ENCODE measurements around the gene KLRC3. TPM values are rescaled to one million over a fixed set of nuclear protein-coding genes. Genes with fewer than 3 reads are reported as not detected.
"Not testable (repeated sequence)": the region's sequence is repeated elsewhere in the genome, so short reads cannot be mapped to it uniquely, and the experiment has no call there.

Gene KLRC3
- total RNA-seq, 1 experiment from 2014 or later = not detected

- Mint-ChIP-seq H3K27me3 (ENCODE audit: unreplicated experiment) (no peaks in the 10 kb centered on the region), H3K27ac (ENCODE audit: unreplicated experiment) (peak overlapping the region; percentile 67), H3K9me3 (ENCODE audit: low read depth, unreplicated experiment) (no peaks in the 10 kb centered on the region), H3K4me3 (ENCODE audit: low read depth, unreplicated experiment) (peak overlapping the region; percentile 54), H3K36me3 (ENCODE audit: insufficient read depth, unreplicated experiment) (peaks cover 24% of the 10 kb centered on the region), H3K4me1 (ENCODE audit: low read depth, unreplicated experiment) (peaks cover 54% of the 10 kb centered on the region)
- CTCF ChIA-PET = no interaction called here
- TF ChIP-seq CTCF (IDR thresholded peaks at IDR 0.05; ENCODE audit: unreplicated experiment) = no peak
- intact Hi-C loops (cut with micrococcal nuclease; ENCODE audit: unreplicated experiment) = loop anchor here (10.0 kb wide), 2 partner anchors 134 to 306 kb away; partner anchors contain the start of gene STYK1
- BruUV-seq (replicated peaks) = no TSS peak
- no peak for DNase-seq
These were observed 51.9 kb downstream of the KLRC3 start for GRCh38 chr12:10368206-10369171.

GRCh38 chr12:10367714-10368113, 52.7 kb downstream of the KLRC3 start:
- Mint-ChIP-seq H3K4me1 (ENCODE audit: low read depth, unreplicated experiment) (peaks cover 50% of the 10 kb centered on the region), H3K4me3 (ENCODE audit: low read depth, unreplicated experiment) (peak overlapping the region; percentile 54), H3K27ac (ENCODE audit: unreplicated experiment) (peak overlapping the region; percentile 67), H3K36me3 (ENCODE audit: insufficient read depth, unreplicated experiment) (peaks cover 24% of the 10 kb centered on the region)
- not testable (repeated sequence) for H3K9me3 Mint-ChIP-seq (ENCODE audit: low read depth, unreplicated experiment); BruUV-seq (replicated peaks); DNase-seq; H3K27me3 Mint-ChIP-seq (ENCODE audit: unreplicated experiment)
- CTCF ChIA-PET = interaction anchor here (1.8 kb wide), 1 partner anchor 36 kb away, joined by 7 read pairs; no protein-coding TSS in a partner anchor
- intact Hi-C loops (cut with micrococcal nuclease; ENCODE audit: unreplicated experiment) = loop anchor here (10.0 kb wide), 2 partner anchors 133 to 307 kb away; partner anchors contain the start of gene STYK1

GRCh38 chr12:10366875-10367274, 53.5 kb downstream of the KLRC3 start:
- H3K36me3 Mint-ChIP-seq (ENCODE audit: insufficient read depth, unreplicated experiment) = peaks cover 27% of the 10 kb centered on the region
- no peaks in the 10 kb centered on the region for H3K27me3 Mint-ChIP-seq (ENCODE audit: unreplicated experiment)
- no peak for DNase-seq
- H3K27ac Mint-ChIP-seq (ENCODE audit: unreplicated experiment) = no peak overlapping the region
- no peak overlapping the region for H3K4me3 Mint-ChIP-seq (ENCODE audit: low read depth, unreplicated experiment)
- H3K4me1 Mint-ChIP-seq (ENCODE audit: low read depth, unreplicated experiment) = peaks cover 50% of the 10 kb centered on the region
- intact Hi-C loops (cut with micrococcal nuclease; ENCODE audit: unreplicated experiment) = loop anchor here (1.0 to 10.0 kb wide), 4 partner anchors 132 to 308 kb away; partner anchors contain the start of gene STYK1
- no peak for TF ChIP-seq CTCF (IDR thresholded peaks at IDR 0.05; ENCODE audit: unreplicated experiment)
- H3K9me3 Mint-ChIP-seq (ENCODE audit: low read depth, unreplicated experiment) = no peaks in the 10 kb centered on the region
- BruUV-seq (replicated peaks) = no TSS peak
- CTCF ChIA-PET = interaction anchor here (0.6 to 1.8 kb wide), 4 partner anchors 36 to 195 kb away, joined by 3 to 7 read pairs (median 4); no protein-coding TSS in a partner anchor

- no peak for TF ChIP-seq CTCF (IDR thresholded peaks at IDR 0.05; ENCODE audit: unreplicated experiment)
- Mint-ChIP-seq H3K4me3 (ENCODE audit: low read depth, unreplicated experiment) (no peak overlapping the region), H3K4me1 (ENCODE audit: low read depth, unreplicated experiment) (peaks cover 52% of the 10 kb centered on the region), H3K9me3 (ENCODE audit: low read depth, unreplicated experiment) (no peaks in the 10 kb centered on the region), H3K27me3 (ENCODE audit: unreplicated experiment) (no peaks in the 10 kb centered on the region), H3K27ac (ENCODE audit: unreplicated experiment) (no peak overlapping the region), H3K36me3 (ENCODE audit: insufficient read depth, unreplicated experiment) (peaks cover 31% of the 10 kb centered on the region)
- BruUV-seq (replicated peaks) = no TSS peak
- no peak for DNase-seq
- intact Hi-C loops (cut with micrococcal nuclease; ENCODE audit: unreplicated experiment) = loop anchor here (1.0 to 10.0 kb wide), 5 partner anchors 35 to 309 kb away; partner anchors contain the start of gene STYK1
- CTCF ChIA-PET = interaction anchor here (0.6 to 1.8 kb wide), 3 partner anchors 32 to 131 kb away, joined by 3 to 7 read pairs (median 4); no protein-coding TSS in a partner anchor
These were observed 54.5 kb downstream of the KLRC3 start for GRCh38 chr12:10365696-10366405.
